ENCODE results near the gene LARGE1. TPM values are rescaled to one million over a fixed set of nuclear protein-coding genes. Genes with fewer than 3 reads are reported as not detected.

The LARGE1 gene
- total and polyA plus RNA-seq, 7 donors: 14.9 to 91.6 (median 46.1) TPM

DNA sequence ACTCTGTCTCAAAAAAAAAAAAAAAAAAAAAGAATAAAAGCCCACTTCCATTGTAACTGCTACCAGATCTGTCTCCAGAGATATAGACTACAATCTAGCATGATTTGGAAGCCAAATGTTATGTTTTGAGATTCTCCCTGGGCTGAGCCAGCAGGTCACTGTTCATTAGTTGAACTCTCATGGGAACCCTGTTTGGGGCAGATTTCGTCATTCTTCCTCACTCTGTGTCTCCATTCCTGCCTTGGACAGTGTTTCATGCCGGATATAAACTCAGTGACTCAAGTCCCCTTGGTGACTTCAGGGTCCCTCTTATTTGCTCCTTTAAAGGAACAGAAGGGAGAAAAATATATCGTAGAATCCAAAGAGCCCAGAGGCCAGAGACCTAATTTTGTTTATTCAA is 378.1 kb downstream of the LARGE1 start:
- Histone ChIP-seq H3K27ac (no peak overlapping the region), H3K4me1 (peaks cover 3% of the 10 kb centered on the region), H3K27me3 (ENCODE audit: insufficient read depth in 3 of 3, low read length in 2 of 3) (no peaks in the 10 kb centered on the region), H3K4me3 (no peak overlapping the region), H3K36me3 (ENCODE audit: insufficient read depth in 1 of 2, low read depth in 1 of 2) (no peaks in the 10 kb centered on the region), H3K9me3 (no peaks in the 10 kb centered on the region)
- intact Hi-C loops (cut with DNase I): no loop called here
- DNase-seq (no peak), ATAC-seq (peak in 3 of 4 donors; percentile 59 to 68 (median 61))
- TF ChIP-seq, protein P1, sequence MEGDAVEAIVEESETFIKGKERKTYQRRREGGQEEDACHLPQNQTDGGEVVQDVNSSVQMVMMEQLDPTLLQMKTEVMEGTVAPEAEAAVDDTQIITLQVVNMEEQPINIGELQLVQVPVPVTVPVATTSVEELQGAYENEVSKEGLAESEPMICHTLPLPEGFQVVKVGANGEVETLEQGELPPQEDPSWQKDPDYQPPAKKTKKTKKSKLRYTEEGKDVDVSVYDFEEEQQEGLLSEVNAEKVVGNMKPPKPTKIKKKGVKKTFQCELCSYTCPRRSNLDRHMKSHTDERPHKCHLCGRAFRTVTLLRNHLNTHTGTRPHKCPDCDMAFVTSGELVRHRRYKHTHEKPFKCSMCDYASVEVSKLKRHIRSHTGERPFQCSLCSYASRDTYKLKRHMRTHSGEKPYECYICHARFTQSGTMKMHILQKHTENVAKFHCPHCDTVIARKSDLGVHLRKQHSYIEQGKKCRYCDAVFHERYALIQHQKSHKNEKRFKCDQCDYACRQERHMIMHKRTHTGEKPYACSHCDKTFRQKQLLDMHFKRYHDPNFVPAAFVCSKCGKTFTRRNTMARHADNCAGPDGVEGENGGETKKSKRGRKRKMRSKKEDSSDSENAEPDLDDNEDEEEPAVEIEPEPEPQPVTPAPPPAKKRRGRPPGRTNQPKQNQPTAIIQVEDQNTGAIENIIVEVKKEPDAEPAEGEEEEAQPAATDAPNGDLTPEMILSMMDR (IDR thresholded peaks at IDR 0.05): no peak
- whole genome bisulfite sequencing, 3 donors: 58 to 66% (median 58%) methylated on average over 3 of the region's 3 CpGs

DNA sequence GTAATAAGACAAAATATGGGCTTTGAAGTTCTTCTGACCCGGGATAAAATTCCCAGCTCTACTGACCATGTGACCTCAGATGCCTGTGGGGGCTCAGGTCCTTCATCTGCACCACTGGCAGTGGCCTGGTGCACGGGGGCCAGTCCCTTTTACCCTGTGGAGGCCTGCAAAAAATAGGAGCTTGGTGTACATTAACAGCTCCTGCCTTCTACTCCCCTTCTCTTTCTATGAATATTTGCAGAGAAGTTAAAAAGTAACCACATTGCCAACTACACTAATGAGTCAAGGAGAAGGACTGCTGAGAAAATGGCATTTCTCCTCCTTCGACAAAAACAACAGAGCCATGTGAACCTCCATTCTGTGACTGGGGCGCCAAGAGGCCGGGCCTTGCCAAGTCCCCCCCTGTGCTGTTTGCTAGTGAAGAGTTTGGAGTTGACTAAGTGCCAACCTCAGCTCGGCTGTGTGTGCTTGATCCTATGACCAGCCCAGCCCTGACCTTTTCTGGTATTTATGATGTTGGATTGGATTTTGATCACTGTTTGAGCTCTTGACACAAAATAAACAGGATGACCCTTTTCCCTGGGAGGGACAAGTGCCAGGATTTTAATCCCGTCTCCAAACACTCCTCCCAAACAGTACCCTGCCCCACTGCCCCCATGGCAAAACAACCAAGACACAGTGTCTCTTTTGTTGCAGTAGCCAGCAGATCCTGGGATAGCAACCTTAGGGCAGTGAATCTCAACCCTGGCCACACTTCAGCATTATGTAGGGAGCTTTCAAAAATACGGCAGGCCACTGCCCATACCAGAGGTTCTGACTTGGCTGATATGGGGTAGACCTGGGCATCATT is 380.1 kb downstream of the LARGE1 start:
- TF ChIP-seq, protein P1 (IDR thresholded peaks at IDR 0.05): no peak
- Histone ChIP-seq H3K36me3 (ENCODE audit: insufficient read depth in 1 of 2, low read depth in 1 of 2) (no peaks in the 10 kb centered on the region), H3K4me1 (peaks cover 3% of the 10 kb centered on the region), H3K4me3 (no peak overlapping the region), H3K27me3 (ENCODE audit: insufficient read depth in 3 of 3, low read length in 2 of 3) (no peaks in the 10 kb centered on the region), H3K27ac (no peak overlapping the region), H3K9me3 (no peaks in the 10 kb centered on the region)
- WGBS, 3 donors: 23 to 46% (median 28%) methylated on average over 8 of the region's 8 CpGs
- ATAC-seq (peak in 1 of 4 donors; percentile 29), DNase-seq (peak; percentile 55 to 70)
- intact Hi-C loops (cut with DNase I): no loop called here

DNA sequence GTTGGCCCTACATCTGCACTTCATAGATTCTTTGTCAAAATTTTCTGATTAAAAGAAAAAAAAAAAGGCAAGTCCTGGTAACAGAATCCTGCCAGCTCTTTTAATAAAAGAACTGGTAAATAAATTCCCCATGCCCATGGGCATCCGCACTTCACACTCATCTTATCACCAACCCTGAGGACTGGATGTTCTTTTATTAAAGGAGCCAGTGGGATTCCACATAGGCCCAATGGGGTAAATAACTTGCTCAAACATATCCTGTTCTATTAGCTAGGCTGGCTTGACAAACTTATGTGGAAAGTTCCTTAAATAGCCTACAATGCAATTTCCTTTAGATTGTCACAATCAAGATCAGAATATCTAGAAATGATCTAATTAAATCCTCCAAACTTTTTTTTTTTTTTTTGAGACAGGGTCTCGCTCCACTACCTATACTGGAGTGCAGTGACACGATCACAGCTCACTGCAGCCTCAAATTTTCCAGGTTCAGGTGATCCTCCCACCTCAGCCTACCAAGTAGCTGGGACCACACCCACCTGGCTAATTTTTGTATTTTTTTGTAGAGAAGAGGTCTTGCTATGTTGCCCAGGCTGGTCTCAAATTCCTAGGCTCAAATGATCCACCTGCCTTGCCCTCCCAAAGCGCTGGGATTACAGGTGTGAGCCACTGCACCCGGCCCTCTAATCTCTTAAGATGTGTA is 380.9 kb downstream of the LARGE1 start:
- TF ChIP-seq, protein P1 (IDR thresholded peaks at IDR 0.05): no peak
- no peaks in the 10 kb centered on the region for H3K27me3 ChIP-seq (ENCODE audit: insufficient read depth in 3 of 3, low read length in 2 of 3)
- no peak for ATAC-seq
- 86 to 91% (median 91%) methylated on average over 5 of the region's 5 CpGs for WGBS, 3 donors
- no peak overlapping the region for H3K4me3 ChIP-seq
- no peak for DNase-seq
- H3K4me1 ChIP-seq: peaks cover 3% of the 10 kb centered on the region
- intact Hi-C loops (cut with DNase I): no loop called here
- no peaks in the 10 kb centered on the region for H3K36me3 ChIP-seq (ENCODE audit: insufficient read depth in 1 of 2, low read depth in 1 of 2)
- no peaks in the 10 kb centered on the region for H3K9me3 ChIP-seq
- no peak overlapping the region for H3K27ac ChIP-seq

DNA sequence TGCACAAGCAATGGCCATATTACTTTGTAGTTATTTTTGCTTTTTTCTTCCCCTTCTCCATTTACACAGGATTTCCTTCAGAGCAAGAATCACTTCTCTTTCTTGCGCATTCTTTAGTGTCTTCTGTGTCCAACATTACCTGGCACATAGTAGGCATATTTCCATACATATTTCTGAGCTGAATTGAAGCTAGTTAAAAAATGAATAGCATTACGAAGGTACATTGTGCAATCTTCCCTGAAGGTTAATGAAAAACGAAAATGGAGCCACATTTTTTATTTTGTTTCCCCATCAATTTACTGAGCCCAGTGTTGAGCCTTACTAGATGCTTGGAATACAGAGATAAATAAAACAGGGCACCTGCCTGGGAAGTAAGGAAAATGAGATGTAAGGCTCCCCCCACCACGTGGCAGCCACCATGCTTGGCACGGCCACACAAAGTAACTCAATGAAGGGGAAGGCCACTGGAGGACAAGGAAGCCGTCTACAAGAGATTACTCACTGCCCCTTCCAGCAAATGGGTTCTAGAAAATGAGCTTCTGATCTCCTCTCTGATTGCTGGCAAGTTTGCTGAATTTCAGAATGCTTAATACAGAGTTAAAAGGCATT is 381.9 kb downstream of the LARGE1 start:
- H3K27ac ChIP-seq: no peak overlapping the region
- ATAC-seq (no peak), DNase-seq (no peak)
- TF ChIP-seq, protein P1 (IDR thresholded peaks at IDR 0.05): no peak
- H3K9me3 ChIP-seq: no peaks in the 10 kb centered on the region
- peaks cover 3% of the 10 kb centered on the region for H3K4me1 ChIP-seq
- H3K4me3 ChIP-seq: no peak overlapping the region
- no peaks in the 10 kb centered on the region for H3K36me3 ChIP-seq (ENCODE audit: insufficient read depth in 1 of 2, low read depth in 1 of 2)
- WGBS, 3 donors: 63 to 75% (median 66%) methylated on average over 6 of the region's 6 CpGs
- intact Hi-C loops (cut with DNase I): no loop called here
- H3K27me3 ChIP-seq (ENCODE audit: insufficient read depth in 3 of 3, low read length in 2 of 3): no peaks in the 10 kb centered on the region
